ENCODE results near the gene PRIMA1. TPM values are rescaled to one million over a fixed set of nuclear protein-coding genes. Genes with fewer than 3 reads are reported as not detected.

PRIMA1 gene
- total and polyA plus RNA-seq, 9 of the 15 experiments (the other 6 are each of a cell fraction or from before 2014, with no cell fraction given): not detected

DNA sequence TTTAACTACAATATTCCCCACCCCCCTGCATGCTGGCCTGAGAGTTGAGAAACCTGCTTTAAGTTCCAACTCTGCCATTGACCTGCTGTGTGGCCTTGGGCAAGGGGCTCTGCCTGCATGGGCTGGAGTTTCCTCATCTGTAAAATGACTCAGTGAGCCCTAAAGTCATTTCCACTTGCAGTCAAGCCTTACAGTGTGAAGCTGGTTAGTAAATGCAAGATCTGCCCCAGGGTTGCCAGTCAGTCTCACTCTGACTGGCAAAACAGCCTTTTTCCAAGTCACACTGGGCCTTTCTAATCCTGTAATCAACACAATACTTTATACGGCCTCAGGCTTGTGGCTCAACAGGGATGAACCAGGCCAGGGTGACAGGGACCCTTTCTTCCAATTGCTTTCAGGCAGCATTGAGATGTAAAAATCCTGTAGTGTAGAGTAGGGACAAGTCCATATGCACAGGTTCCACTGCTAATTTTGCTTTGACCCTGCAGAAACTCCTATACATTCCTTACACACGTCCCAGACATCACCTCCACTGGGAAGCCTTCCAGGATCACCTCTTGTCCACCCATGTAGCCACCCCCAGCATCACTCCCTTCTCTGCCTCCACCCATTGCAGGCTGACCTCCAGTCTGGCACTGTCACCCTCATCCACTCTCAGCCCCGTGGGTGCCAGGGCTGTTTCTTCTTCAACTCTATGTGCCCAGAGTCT, 42.6 kb upstream of the PRIMA1 start:
- BruUV-seq (replicated peaks): no TSS peak
- FAIRE-seq (no peak), ATAC-seq (no peak), DNase-seq (ENCODE audit: extremely low read depth in 1 of 4, low spot score in 3 of 4) (no peak)
- Histone ChIP-seq H3K9me1 (ENCODE audit: control insufficient read depth, insufficient read depth, low read length) (no peaks in the 10 kb centered on the region), H3K27ac (ENCODE audit: extremely low read depth, low read depth, low read length) (no peak overlapping the region), H3K4me3 (no peak overlapping the region), H3K9ac (ENCODE audit: insufficient read depth in 1 of 2, low read depth in 2 of 2, low read length in 2 of 2) (no peak overlapping the region), H2AFZ (ENCODE audit: low read depth, low read length) (no peak overlapping the region), H3K36me3 (ENCODE audit: control insufficient read depth, insufficient read depth, low read length) (no peaks in the 10 kb centered on the region), H3K4me1 (replicated peaks in 1 of 2; ENCODE audit: control insufficient read depth in 2 of 2, insufficient read depth in 2 of 2, low read length in 2 of 2) (no peaks in the 10 kb centered on the region), H3K9me3 (replicated peaks; ENCODE audit: control insufficient read depth, insufficient read depth, low read depth, low read length) (no peaks in the 10 kb centered on the region), H4K20me1 (replicated peaks; ENCODE audit: control insufficient read depth, insufficient read depth, low read length) (no peaks in the 10 kb centered on the region), H3K79me2 (ENCODE audit: control insufficient read depth, insufficient read depth, low read length) (no peaks in the 10 kb centered on the region), H3K27me3 (ENCODE audit: control insufficient read depth in 2 of 2, insufficient read depth in 2 of 2, low read length in 2 of 2) (no peaks in the 10 kb centered on the region; a peak in 1 of 5 replicates), H3K4me2 (ENCODE audit: insufficient read depth, low read length) (no peak overlapping the region)
- ChIA-PET POLR2A (no interaction called here), CTCF (ENCODE audit: low intra/inter-chr PET ratio) (no interaction called here)
- intact Hi-C loops (cut with micrococcal nuclease) (no loop called here), in situ Hi-C loops (cut with MboI) (no loop called here)
- 0% methylated on average over 3 of the region's 3 CpGs for WGBS (ENCODE audit: insufficient coverage, low coverage, missing lambda C conversion rate)
- TF ChIP-seq, protein P1, sequence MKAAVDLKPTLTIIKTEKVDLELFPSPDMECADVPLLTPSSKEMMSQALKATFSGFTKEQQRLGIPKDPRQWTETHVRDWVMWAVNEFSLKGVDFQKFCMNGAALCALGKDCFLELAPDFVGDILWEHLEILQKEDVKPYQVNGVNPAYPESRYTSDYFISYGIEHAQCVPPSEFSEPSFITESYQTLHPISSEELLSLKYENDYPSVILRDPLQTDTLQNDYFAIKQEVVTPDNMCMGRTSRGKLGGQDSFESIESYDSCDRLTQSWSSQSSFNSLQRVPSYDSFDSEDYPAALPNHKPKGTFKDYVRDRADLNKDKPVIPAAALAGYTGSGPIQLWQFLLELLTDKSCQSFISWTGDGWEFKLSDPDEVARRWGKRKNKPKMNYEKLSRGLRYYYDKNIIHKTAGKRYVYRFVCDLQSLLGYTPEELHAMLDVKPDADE (conservative IDR thresholded peaks at IDR 0.05; ENCODE audit: control insufficient read depth, low read depth, low read length): no peak
- TF ChIP-seq ZFP36 (IDR thresholded peaks at IDR 0.05; ENCODE audit: low read depth, low read length, partially characterized antibody): peak; percentile 63

- no peaks in the 10 kb centered on the region for H4K20me1 ChIP-seq (replicated peaks; ENCODE audit: control insufficient read depth, insufficient read depth, low read length)
- ChIA-PET CTCF (ENCODE audit: low intra/inter-chr PET ratio) (no interaction called here), POLR2A (no interaction called here)
- H3K36me3 ChIP-seq (ENCODE audit: control insufficient read depth, insufficient read depth, low read length): no peaks in the 10 kb centered on the region
- no peak overlapping the region for H3K9ac ChIP-seq (ENCODE audit: insufficient read depth in 1 of 2, low read depth in 2 of 2, low read length in 2 of 2)
- peaks cover 0 to 1% of the 10 kb centered on the region in 2 experiments; a peak in 2 of 5 replicates for H3K4me1 ChIP-seq (replicated peaks in 1 of 2; ENCODE audit: control insufficient read depth in 2 of 2, insufficient read depth in 2 of 2, low read length in 2 of 2)
- H2AFZ ChIP-seq (ENCODE audit: low read depth, low read length): no peak overlapping the region
- no peaks in the 10 kb centered on the region for H3K9me3 ChIP-seq (replicated peaks; ENCODE audit: control insufficient read depth, insufficient read depth, low read depth, low read length)
- no peak for FAIRE-seq
- intact Hi-C loops (cut with micrococcal nuclease) (no loop called here), in situ Hi-C loops (cut with MboI) (no loop called here)
- DNase-seq (ENCODE audit: extremely low read depth in 1 of 4, low spot score in 3 of 4): no peak
- no TSS peak for BruUV-seq (replicated peaks)
- no peak for ATAC-seq
- no peaks in the 10 kb centered on the region for H3K79me2 ChIP-seq (ENCODE audit: control insufficient read depth, insufficient read depth, low read length)
- H3K27ac ChIP-seq (ENCODE audit: extremely low read depth, low read depth, low read length): no peak overlapping the region
- no peak overlapping the region for H3K4me3 ChIP-seq
- WGBS (ENCODE audit: insufficient coverage, low coverage, missing lambda C conversion rate): 0% methylated on average over 4 of the region's 4 CpGs
- no peak overlapping the region for H3K4me2 ChIP-seq (ENCODE audit: insufficient read depth, low read length)
- H3K9me1 ChIP-seq (ENCODE audit: control insufficient read depth, insufficient read depth, low read length): no peaks in the 10 kb centered on the region
- H3K27me3 ChIP-seq (ENCODE audit: control insufficient read depth in 2 of 2, insufficient read depth in 2 of 2, low read length in 2 of 2): no peaks in the 10 kb centered on the region; a peak in 1 of 5 replicates
- TF ChIP-seq CAMTA2 (CRISPR knock-in tag; conservative IDR thresholded peaks at IDR 0.05): no peak
- TF ChIP-seq SIN3B (IDR thresholded peaks at IDR 0.05; ENCODE audit: low read depth): no peak
- no peak for TF ChIP-seq CREBBP (IDR thresholded peaks at IDR 0.05; ENCODE audit: low read depth, low read length)
- TF ChIP-seq, protein P2, sequence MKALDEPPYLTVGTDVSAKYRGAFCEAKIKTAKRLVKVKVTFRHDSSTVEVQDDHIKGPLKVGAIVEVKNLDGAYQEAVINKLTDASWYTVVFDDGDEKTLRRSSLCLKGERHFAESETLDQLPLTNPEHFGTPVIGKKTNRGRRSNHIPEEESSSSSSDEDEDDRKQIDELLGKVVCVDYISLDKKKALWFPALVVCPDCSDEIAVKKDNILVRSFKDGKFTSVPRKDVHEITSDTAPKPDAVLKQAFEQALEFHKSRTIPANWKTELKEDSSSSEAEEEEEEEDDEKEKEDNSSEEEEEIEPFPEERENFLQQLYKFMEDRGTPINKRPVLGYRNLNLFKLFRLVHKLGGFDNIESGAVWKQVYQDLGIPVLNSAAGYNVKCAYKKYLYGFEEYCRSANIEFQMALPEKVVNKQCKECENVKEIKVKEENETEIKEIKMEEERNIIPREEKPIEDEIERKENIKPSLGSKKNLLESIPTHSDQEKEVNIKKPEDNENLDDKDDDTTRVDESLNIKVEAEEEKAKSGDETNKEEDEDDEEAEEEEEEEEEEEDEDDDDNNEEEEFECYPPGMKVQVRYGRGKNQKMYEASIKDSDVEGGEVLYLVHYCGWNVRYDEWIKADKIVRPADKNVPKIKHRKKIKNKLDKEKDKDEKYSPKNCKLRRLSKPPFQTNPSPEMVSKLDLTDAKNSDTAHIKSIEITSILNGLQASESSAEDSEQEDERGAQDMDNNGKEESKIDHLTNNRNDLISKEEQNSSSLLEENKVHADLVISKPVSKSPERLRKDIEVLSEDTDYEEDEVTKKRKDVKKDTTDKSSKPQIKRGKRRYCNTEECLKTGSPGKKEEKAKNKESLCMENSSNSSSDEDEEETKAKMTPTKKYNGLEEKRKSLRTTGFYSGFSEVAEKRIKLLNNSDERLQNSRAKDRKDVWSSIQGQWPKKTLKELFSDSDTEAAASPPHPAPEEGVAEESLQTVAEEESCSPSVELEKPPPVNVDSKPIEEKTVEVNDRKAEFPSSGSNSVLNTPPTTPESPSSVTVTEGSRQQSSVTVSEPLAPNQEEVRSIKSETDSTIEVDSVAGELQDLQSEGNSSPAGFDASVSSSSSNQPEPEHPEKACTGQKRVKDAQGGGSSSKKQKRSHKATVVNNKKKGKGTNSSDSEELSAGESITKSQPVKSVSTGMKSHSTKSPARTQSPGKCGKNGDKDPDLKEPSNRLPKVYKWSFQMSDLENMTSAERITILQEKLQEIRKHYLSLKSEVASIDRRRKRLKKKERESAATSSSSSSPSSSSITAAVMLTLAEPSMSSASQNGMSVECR (CRISPR knock-in tag; IDR thresholded peaks at IDR 0.05): no peak
- no peak for TF ChIP-seq GATA2 (CRISPR knock-in tag; IDR thresholded peaks at IDR 0.05)
- no peak for TF ChIP-seq NFIC (IDR thresholded peaks at IDR 0.05)
- no peak for TF ChIP-seq POU5F1 (IDR thresholded peaks at IDR 0.05; ENCODE audit: borderline replicate concordance, low read depth, low read length, partially characterized antibody)
- no peak for TF ChIP-seq MCM7 (IDR thresholded peaks at IDR 0.05)
These were observed 41.7 kb upstream of the PRIMA1 start for GRCh38 chr14:93829839-93830481.
